NT2/D1 (cell line): ENCODE results near the gene MARK3.

ENCODE experiments used
- SUZ12 ChIP-seq: IDR thresholded peaks from 2 replicates; pipeline ENCODE4 v1.6.1; 2011; ENCODE audit not compliant: insufficient read length, insufficient read depth; ENCODE audit errors: extremely low read depth
- YY1 ChIP-seq: IDR thresholded peaks from 2 replicates; pipeline ENCODE4 v1.6.1; 2011; ENCODE audit not compliant: insufficient read length, insufficient read depth
- ZNF274 ChIP-seq: IDR thresholded peaks from 2 replicates; pipeline ENCODE4 v1.6.1; 2011; ENCODE audit warnings: mild to moderate bottlenecking, low read depth, low read length

GRCh38 chr14:103392106-103392505 lies 6.9 kb downstream of the MARK3 start:
- TF ChIP-seq YY1 (no peak), SUZ12 (no peak), ZNF274 (no peak)
